ENCODE results near the gene CHD3. TPM values are rescaled to one million over a fixed set of nuclear protein-coding genes. Genes with fewer than 3 reads are reported as not detected.

Gene CHD3
- total RNA-seq, 1 experiment from 2014 or later, result 84.6 TPM

DNA sequence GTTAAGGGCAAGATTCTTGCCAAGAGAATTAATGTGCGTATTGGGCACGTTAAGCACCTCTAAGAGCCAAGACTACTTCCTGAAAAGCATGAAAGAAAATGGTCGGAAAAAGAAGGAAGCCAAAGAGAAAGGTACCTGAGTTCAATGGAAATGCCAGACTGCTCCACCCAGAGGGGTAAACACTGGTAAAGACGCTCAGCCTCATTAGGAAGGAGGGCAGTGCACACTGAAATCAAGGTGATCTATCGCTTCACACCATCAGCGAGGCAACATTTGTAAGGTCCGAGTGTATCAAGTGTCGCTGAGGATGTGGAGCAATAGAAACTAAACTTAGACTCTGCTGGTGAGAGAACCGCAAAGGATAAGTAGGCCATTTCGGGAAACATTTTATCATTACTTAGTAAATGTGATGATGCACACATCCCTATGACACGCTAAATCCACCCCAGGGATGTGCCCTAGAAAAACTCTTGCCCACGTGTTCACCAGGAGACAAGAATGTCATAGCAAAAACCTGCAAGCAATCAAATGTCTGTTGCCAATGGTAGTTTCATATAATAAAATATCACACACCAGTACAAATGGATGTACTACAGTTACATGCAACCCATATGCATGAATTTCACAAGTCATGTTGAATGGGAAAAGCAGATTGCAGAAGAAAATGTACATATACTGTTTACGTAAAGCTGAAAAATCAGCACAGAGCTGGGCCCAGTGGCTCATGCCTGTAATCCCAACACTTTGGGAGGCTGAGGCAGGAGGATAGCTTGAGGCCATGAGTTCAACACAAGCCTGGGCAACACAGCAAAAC is 67.0 kb downstream of the CHD3 start:
- TF ChIP-seq POLR2AphosphoS5 (IDR thresholded peaks at IDR 0.05; ENCODE audit: low read depth, low read length), result no peak
- TF ChIP-seq CTCF (IDR thresholded peaks at IDR 0.05), result no peak
- TF ChIP-seq, protein P1, sequence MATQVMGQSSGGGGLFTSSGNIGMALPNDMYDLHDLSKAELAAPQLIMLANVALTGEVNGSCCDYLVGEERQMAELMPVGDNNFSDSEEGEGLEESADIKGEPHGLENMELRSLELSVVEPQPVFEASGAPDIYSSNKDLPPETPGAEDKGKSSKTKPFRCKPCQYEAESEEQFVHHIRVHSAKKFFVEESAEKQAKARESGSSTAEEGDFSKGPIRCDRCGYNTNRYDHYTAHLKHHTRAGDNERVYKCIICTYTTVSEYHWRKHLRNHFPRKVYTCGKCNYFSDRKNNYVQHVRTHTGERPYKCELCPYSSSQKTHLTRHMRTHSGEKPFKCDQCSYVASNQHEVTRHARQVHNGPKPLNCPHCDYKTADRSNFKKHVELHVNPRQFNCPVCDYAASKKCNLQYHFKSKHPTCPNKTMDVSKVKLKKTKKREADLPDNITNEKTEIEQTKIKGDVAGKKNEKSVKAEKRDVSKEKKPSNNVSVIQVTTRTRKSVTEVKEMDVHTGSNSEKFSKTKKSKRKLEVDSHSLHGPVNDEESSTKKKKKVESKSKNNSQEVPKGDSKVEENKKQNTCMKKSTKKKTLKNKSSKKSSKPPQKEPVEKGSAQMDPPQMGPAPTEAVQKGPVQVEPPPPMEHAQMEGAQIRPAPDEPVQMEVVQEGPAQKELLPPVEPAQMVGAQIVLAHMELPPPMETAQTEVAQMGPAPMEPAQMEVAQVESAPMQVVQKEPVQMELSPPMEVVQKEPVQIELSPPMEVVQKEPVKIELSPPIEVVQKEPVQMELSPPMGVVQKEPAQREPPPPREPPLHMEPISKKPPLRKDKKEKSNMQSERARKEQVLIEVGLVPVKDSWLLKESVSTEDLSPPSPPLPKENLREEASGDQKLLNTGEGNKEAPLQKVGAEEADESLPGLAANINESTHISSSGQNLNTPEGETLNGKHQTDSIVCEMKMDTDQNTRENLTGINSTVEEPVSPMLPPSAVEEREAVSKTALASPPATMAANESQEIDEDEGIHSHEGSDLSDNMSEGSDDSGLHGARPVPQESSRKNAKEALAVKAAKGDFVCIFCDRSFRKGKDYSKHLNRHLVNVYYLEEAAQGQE (IDR thresholded peaks at IDR 0.05; ENCODE audit: insufficient read depth in 1 of 2, low read depth in 2 of 2, low read length in 1 of 2), result no peak
- TF ChIP-seq TCF7L2 (IDR thresholded peaks at IDR 0.05; ENCODE audit: low read depth, low read length), result no peak
- no peak for TF ChIP-seq SIN3A (IDR thresholded peaks at IDR 0.05; ENCODE audit: borderline replicate concordance, insufficient read depth, low read depth, low read length)
- no TSS peak for BruUV-seq (replicated peaks)
- in situ Hi-C loops (cut with HindIII; ENCODE audit: low pct_unique_long_range_greater_than_20kb, low sequenced_read_pairs), result no loop called here

GRCh38 chr17:7956228-7956965 is 67.8 kb downstream of the CHD3 start:
- ATAC-seq, result no peak

More for the DNA sequence above, 67.0 kb downstream of the CHD3 start:
- no peak for ATAC-seq
- Histone ChIP-seq H3K27ac (ENCODE audit: low read length) (no peak overlapping the region), H3K9me3 (ENCODE audit: control insufficient read depth, insufficient read depth, low read depth, low read length) (no peaks in the 10 kb centered on the region), H3K36me3 (ENCODE audit: control insufficient read depth, insufficient read depth, low read length) (no peaks in the 10 kb centered on the region), H3K4me3 (ENCODE audit: low read depth in 2 of 2, low read length in 2 of 2) (no peak overlapping the region), H3K4me1 (ENCODE audit: control insufficient read depth, insufficient read depth, low read length) (no peaks in the 10 kb centered on the region), H3K27me3 (ENCODE audit: control insufficient read depth, insufficient read depth, low read length) (no peaks in the 10 kb centered on the region)
- ChIA-PET POLR2A (no interaction called here), CTCF (no interaction called here)
- intact Hi-C loops (cut with micrococcal nuclease; ENCODE audit: unreplicated experiment), result no loop called here
- no peak for DNase-seq (ENCODE audit: low read depth, low spot score)

More at GRCh38 chr17:7956228-7956965, 67.8 kb downstream of the CHD3 start:
- Histone ChIP-seq H3K27me3 (ENCODE audit: control insufficient read depth, insufficient read depth, low read length) (no peaks in the 10 kb centered on the region), H3K27ac (ENCODE audit: low read length) (no peak overlapping the region), H3K36me3 (ENCODE audit: control insufficient read depth, insufficient read depth, low read length) (no peaks in the 10 kb centered on the region), H3K4me1 (ENCODE audit: control insufficient read depth, insufficient read depth, low read length) (no peaks in the 10 kb centered on the region), H3K4me3 (ENCODE audit: low read depth in 2 of 2, low read length in 2 of 2) (no peak overlapping the region), H3K9me3 (ENCODE audit: control insufficient read depth, insufficient read depth, low read depth, low read length) (no peaks in the 10 kb centered on the region)
- POLR2A ChIA-PET, result no interaction called here
- no peak for TF ChIP-seq POLR2AphosphoS5 (IDR thresholded peaks at IDR 0.05; ENCODE audit: low read depth, low read length)
- no peak for TF ChIP-seq CTCF (IDR thresholded peaks at IDR 0.05)
- TF ChIP-seq, protein P1 (IDR thresholded peaks at IDR 0.05; ENCODE audit: insufficient read depth in 1 of 2, low read depth in 2 of 2, low read length in 1 of 2), result no peak
- no peak for TF ChIP-seq TCF7L2 (IDR thresholded peaks at IDR 0.05; ENCODE audit: low read depth, low read length)
- no peak for TF ChIP-seq SIN3A (IDR thresholded peaks at IDR 0.05; ENCODE audit: borderline replicate concordance, insufficient read depth, low read depth, low read length)
- BruUV-seq (replicated peaks), result no TSS peak
- intact Hi-C loops (cut with micrococcal nuclease; ENCODE audit: unreplicated experiment) (no loop called here), in situ Hi-C loops (cut with HindIII; ENCODE audit: low pct_unique_long_range_greater_than_20kb, low sequenced_read_pairs) (no loop called here)
- CTCF ChIA-PET, result no interaction called here
- DNase-seq (ENCODE audit: low read depth, low spot score), result no peak
